Measurements from ENCODE around the gene RORC.

DNA sequence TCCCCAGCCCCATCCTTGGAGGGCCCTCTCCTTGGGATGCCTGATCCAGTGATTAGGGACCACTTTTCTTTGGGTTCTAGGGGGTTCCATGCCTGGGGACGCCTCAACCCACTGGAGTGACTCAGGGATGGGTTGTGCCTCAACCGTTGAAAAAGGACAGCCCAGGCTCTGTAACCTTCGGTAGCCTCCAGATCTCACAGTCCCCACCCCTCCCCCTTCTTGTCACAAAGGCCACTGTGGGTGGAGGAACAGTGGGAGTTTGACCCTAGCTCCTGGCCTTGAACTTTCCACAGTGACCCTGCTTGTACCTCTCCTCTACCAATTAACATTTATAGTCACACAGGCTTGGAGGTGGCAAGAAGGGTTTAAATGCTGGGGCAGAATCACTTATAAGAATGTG, 2.6 kb upstream of the RORC start:
- no peak for TF ChIP-seq POLR2AphosphoS5 (IDR thresholded peaks at IDR 0.05; ENCODE audit: low read depth, low read length)
- no peak for TF ChIP-seq POLR2A (IDR thresholded peaks at IDR 0.05; ENCODE audit: low read depth, low read length)

Data from GM12892 (cell line).